NCI-H1048 (cell line): Measurements from ENCODE around the gene ALAS1.
"Not testable (repeated sequence)": the region's sequence is repeated elsewhere in the genome, so short reads cannot be mapped to it uniquely, and the experiment has no call there.

Experiments used
- DNase-seq: peaks from one replicate; lab custom pipeline; 2025; lab: John Stamatoyannopoulos, UW

The ALAS1 gene

GRCh38 chr3:52176951-52177700 lies 20.8 kb upstream of the ALAS1 start:
- DNase-seq = no peak

GRCh38 chr3:52177701-52178042 lies 20.3 kb upstream of the ALAS1 start:
- no peak for DNase-seq

- DNase-seq = not testable (repeated sequence)
Measured at GRCh38 chr3:52178126-52178525, 19.8 kb upstream of the ALAS1 start.

GRCh38 chr3:52178537-52178936 lies 19.4 kb upstream of the ALAS1 start:
- DNase-seq = no peak

GRCh38 chr3:52181543-52181942 lies 16.4 kb upstream of the ALAS1 start:
- no peak for DNase-seq

- DNase-seq = no peak
Measured at GRCh38 chr3:52182196-52182595, 15.8 kb upstream of the ALAS1 start.

- DNase-seq = no peak
Measured at GRCh38 chr3:52182691-52183090, 15.3 kb upstream of the ALAS1 start.

GRCh38 chr3:52183786-52184445 lies 14.0 kb upstream of the ALAS1 start:
- DNase-seq = no peak

GRCh38 chr3:52184690-52185089 lies 13.3 kb upstream of the ALAS1 start:
- DNase-seq = no peak

GRCh38 chr3:52185311-52185710 lies 12.6 kb upstream of the ALAS1 start:
- no peak for DNase-seq

- no peak for DNase-seq
Measured at GRCh38 chr3:52185837-52186236, 12.1 kb upstream of the ALAS1 start.

GRCh38 chr3:52186729-52187128 lies 11.2 kb upstream of the ALAS1 start:
- DNase-seq = no peak

GRCh38 chr3:52188556-52188955 lies 9.4 kb upstream of the ALAS1 start:
- no peak for DNase-seq

- DNase-seq = no peak
Measured at GRCh38 chr3:52190294-52191074, 7.5 kb upstream of the ALAS1 start.

- no peak for DNase-seq
Measured at GRCh38 chr3:52191663-52192062, 6.3 kb upstream of the ALAS1 start.

- no peak for DNase-seq
Measured at GRCh38 chr3:52193065-52193464, 4.9 kb upstream of the ALAS1 start.

GRCh38 chr3:52194485-52195290 lies 3.3 kb upstream of the ALAS1 start:
- DNase-seq = no peak

GRCh38 chr3:52195291-52195597 lies 2.7 kb upstream of the ALAS1 start:
- no peak for DNase-seq

- no peak for DNase-seq
Measured at GRCh38 chr3:52195823-52196331, 2.1 kb upstream of the ALAS1 start.

- no peak for DNase-seq
Measured at GRCh38 chr3:52196977-52197376, 983 bp upstream of the ALAS1 start.

GRCh38 chr3:52197499-52197841 lies 490 bp upstream of the ALAS1 start:
- DNase-seq = no peak
